Measurements from ENCODE around the gene PCDHGC5. TPM values are rescaled to one million over a fixed set of nuclear protein-coding genes. Genes with fewer than 3 reads are reported as not detected.

PCDHGC5 gene
- total and polyA plus RNA-seq, 2 donors (not counting 3 experiments of a cell fraction or from before 2014, with no cell fraction given), result 0.21 to 1.2 TPM

GRCh38 chr5:141515141-141515540 lies 26.3 kb downstream of the PCDHGC5 start:
- H3K79me2 ChIP-seq (ENCODE audit: control insufficient read depth, insufficient read depth, low read length), result no peaks in the 10 kb centered on the region
- ChIA-PET POLR2A (no interaction called here), CTCF (interaction anchor here (0.8 to 9.8 kb wide), 10 partner anchors 9 to 102 kb away, joined by 3 to 158 read pairs (median 16); partner anchors contain the start of genes PCDHGA10, PCDHGA11, PCDHGA12 and PCDHGC3)
- no peaks in the 10 kb centered on the region for H3K9me1 ChIP-seq (replicated peaks; ENCODE audit: control insufficient read depth, extremely low read depth, insufficient read depth, low read length)
- H3K9ac ChIP-seq (replicated peaks; ENCODE audit: extremely low read depth, insufficient read depth, low read length), result no peak overlapping the region
- H3K4me3 ChIP-seq (replicated peaks in 1 of 3; ENCODE audit: insufficient read depth in 1 of 3, low read depth in 1 of 3, low read length in 3 of 3), result no peak overlapping the region
- no peaks in the 10 kb centered on the region for H3K27me3 ChIP-seq (ENCODE audit: control insufficient read depth in 2 of 2, insufficient read depth in 2 of 2, low read length in 2 of 2)
- H3K4me1 ChIP-seq (ENCODE audit: control insufficient read depth, extremely low read depth, insufficient read depth, low read length), result peaks cover 20% of the 10 kb centered on the region
- FAIRE-seq (no peak), DNase-seq (ENCODE audit: low read depth, low spot score) (no peak)
- dilution Hi-C loops (cut with MboI; ENCODE audit: extremely low pct_ligation_motif_present, low sequenced_read_pairs) (no loop called here), intact Hi-C loops (cut with micrococcal nuclease) (no loop called here)
- no peak overlapping the region for H2AFZ ChIP-seq (ENCODE audit: low read depth, low read length)
- BruUV-seq (replicated peaks), result TSS peak; percentile 63
- H3K9me3 ChIP-seq (replicated peaks; ENCODE audit: control insufficient read depth, insufficient read depth, low read length), result no peaks in the 10 kb centered on the region
- H3K36me3 ChIP-seq (ENCODE audit: control insufficient read depth in 2 of 2, extremely low read depth in 1 of 2, insufficient read depth in 2 of 2, low read length in 2 of 2), result peaks cover 2 to 12% of the 10 kb centered on the region in 2 experiments
- H3K27ac ChIP-seq (ENCODE audit: insufficient read depth, low read depth, low read length), result no peak overlapping the region
- TF ChIP-seq POLR2AphosphoS5 (IDR thresholded peaks at IDR 0.05; ENCODE audit: insufficient read depth, low read depth, low read length) (no peak), CTCF (IDR thresholded peaks at IDR 0.05; ENCODE audit: extremely low read depth in 1 of 2, insufficient read depth in 1 of 2, low read depth in 1 of 2, low read length in 2 of 2) (no peak), MAX (IDR thresholded peaks at IDR 0.05; ENCODE audit: insufficient read depth, insufficient read length) (no peak), FOS (IDR thresholded peaks at IDR 0.05; ENCODE audit: borderline replicate concordance, insufficient read depth, low read length) (no peak), EZH2 (IDR thresholded peaks at IDR 0.05; ENCODE audit: borderline replicate concordance, low read depth, low read length, severe bottlenecking) (no peak), POLR2A (IDR thresholded peaks at IDR 0.05; ENCODE audit: low read depth, low read length) (no peak), JUN (IDR thresholded peaks at IDR 0.05; ENCODE audit: borderline replicate concordance, insufficient read depth, insufficient read length, low read depth) (no peak), GATA2 (IDR thresholded peaks at IDR 0.05; ENCODE audit: insufficient read depth, insufficient read length, low read depth, low read length) (no peak), MYC (IDR thresholded peaks at IDR 0.05; ENCODE audit: low read depth, low read length) (no peak)
- no peak overlapping the region for H3K4me2 ChIP-seq (ENCODE audit: insufficient read depth, low read length)
- no peaks in the 10 kb centered on the region for H4K20me1 ChIP-seq (replicated peaks; ENCODE audit: control insufficient read depth, extremely low read depth, insufficient read depth, low read length)
